Upper lobe of left lung (tissue), 6 donors: Measurements from ENCODE around the gene RESF1. TPM values are rescaled to one million over a fixed set of nuclear protein-coding genes. Genes with fewer than 3 reads are reported as not detected.

Experiments
- ATAC-seq, 2 donors: fragments of 200-7000 bp; cut with Tn5 transposase; one replicate each; pipeline ENCODE4 v1.9.1; 2022; ENCODE audit warnings: mild to moderate bottlenecking in 2 of 2, moderate library complexity in 2 of 2; ENCODE audit not compliant: low FRiP score in 2 of 2
- DNase-seq, 2 donors: peaks; one replicate each; pipeline ENCODE4 v3.0.0-alpha.2; 2019 to 2020
- H3K27ac ChIP-seq, 4 donors: fragments of 200-600 bp; sonication (generic); one replicate each; pipeline ENCODE4 v1.5.1; 2016 to 2019
- H3K27me3 ChIP-seq, 4 donors: fragments of 200-600 bp; sonication (generic); one replicate each; pipeline ENCODE4 v1.5.1; 2017 to 2019
- H3K36me3 ChIP-seq, 4 donors: fragments of 200-600 bp; sonication (generic); one replicate each; pipeline ENCODE4 v1.5.1; 2016 to 2019
- H3K4me1 ChIP-seq, 4 donors: fragments of 200-600 bp; sonication (generic); one replicate each; pipeline ENCODE4 v1.5.1; 2018 to 2019
- H3K4me3 ChIP-seq, 4 donors: fragments of 200-600 bp; sonication (generic); one replicate each; pipeline ENCODE4 v1.5.1; 2017 to 2019; ENCODE audit warnings: mild to moderate bottlenecking in 2 of 4, moderate library complexity in 1 of 4
- H3K9me3 ChIP-seq, 4 donors: fragments of 200-600 bp; sonication (generic); one replicate each; pipeline ENCODE4 v1.5.1; 2018 to 2019
- CTCF ChIP-seq, 6 experiments: fragments of 450-650 bp in 4 of 6; fragments of 200-600 bp in 2 of 6; sonication (generic) in 2 of 6; IDR thresholded peaks; one replicate each; pipeline ENCODE4 v1.5.1; 2016 to 2019; ENCODE audit warnings: antibody characterized with exemption in 6 of 6
- EP300 ChIP-seq, 4 donors: sonication (generic); formaldehyde crosslinking; IDR thresholded peaks; one replicate each; pipeline ENCODE4 v1.5.1; 2017; ENCODE audit warnings: antibody characterized with exemption in 4 of 4, control low read depth in 2 of 4
- POLR2A ChIP-seq, 4 donors: fragments of 450-650 bp; IDR thresholded peaks; one replicate each; pipeline ENCODE4 v1.5.1; 2016 to 2017; ENCODE audit warnings: antibody characterized with exemption in 4 of 4, mild to moderate bottlenecking in 2 of 4
- POLR2AphosphoS5 ChIP-seq, 2 donors: sonication (generic); formaldehyde crosslinking; IDR thresholded peaks; one replicate each; pipeline ENCODE4 v1.5.1; 2017; ENCODE audit warnings: antibody characterized with exemption in 2 of 2
- WGBS, 2 donors: methylation state at CpG; one replicate each; pipeline ENCODE4 v1.1.5; 2017 to 2018; 5-methylcytosine and 5-hydroxymethylcytosine counted together
- total RNA-seq, 6 donors: library from RNA; depleted of rRNA in 4 of 6; stranded (reverse); fragments of >200 nt in 4 of 6; gene quantifications; one replicate each; pipeline versions ENCODE4 v1.1.0 to v1.2.1, GENCODE V29; 2016 to 2021
- donor health status: DM: no; HTN: no; CAD: no; lungs with moderate emphysema.
- donor health status: DM: no; HTN: yes; CAD: no; lungs with severe emphysema.

RESF1 gene
- total RNA-seq, 6 donors from 2014 or later = 29.7 to 124 (median 64.8) TPM

GRCh38 chr12:31923063-31923412 lies 36.2 kb upstream of the RESF1 start:
- Histone ChIP-seq H3K4me1 (no peaks in the 10 kb centered on the region), H3K36me3 (no peaks in the 10 kb centered on the region), H3K9me3 (peaks cover 6 to 21% (median 16%) of the 10 kb centered on the region in 4 donors), H3K27ac (no peak overlapping the region), H3K27me3 (no peaks in the 10 kb centered on the region), H3K4me3 (no peak overlapping the region)
- ATAC-seq (no peak), DNase-seq (no peak)
- WGBS, 2 donors = 91 to 94% methylated on average over 2 of the region's 2 CpGs
- TF ChIP-seq POLR2A (IDR thresholded peaks at IDR 0.05) (no peak), CTCF (IDR thresholded peaks at IDR 0.05) (no peak), POLR2AphosphoS5 (IDR thresholded peaks at IDR 0.05) (no peak), EP300 (IDR thresholded peaks at IDR 0.05) (no peak)

- H3K9me3 ChIP-seq = peaks cover 0 to 3% (median 2%) of the 10 kb centered on the region in 4 donors
- 74 to 76% methylated on average over 8 of the region's 8 CpGs for whole genome bisulfite sequencing, 2 donors
- TF ChIP-seq POLR2AphosphoS5 (IDR thresholded peaks at IDR 0.05) = no peak
- no peak for TF ChIP-seq EP300 (IDR thresholded peaks at IDR 0.05)
- no peak for TF ChIP-seq CTCF (IDR thresholded peaks at IDR 0.05)
- no peak for TF ChIP-seq POLR2A (IDR thresholded peaks at IDR 0.05)
These were observed 30.8 kb upstream of the RESF1 start for GRCh38 chr12:31928246-31929026.

GRCh38 chr12:31929027-31929526 lies 30.1 kb upstream of the RESF1 start:
- peaks cover 0 to under 1% (median 0%) of the 10 kb centered on the region in 4 donors for H3K9me3 ChIP-seq
- H3K27ac ChIP-seq = no peak overlapping the region
- ATAC-seq (no peak), DNase-seq (no peak)
- no peak for TF ChIP-seq POLR2A (IDR thresholded peaks at IDR 0.05)
- no peak for TF ChIP-seq POLR2AphosphoS5 (IDR thresholded peaks at IDR 0.05)
- TF ChIP-seq CTCF (IDR thresholded peaks at IDR 0.05) = no peak
- TF ChIP-seq EP300 (IDR thresholded peaks at IDR 0.05) = no peak
- no peaks in the 10 kb centered on the region for H3K27me3 ChIP-seq
- WGBS, 2 donors = 88 to 89% methylated on average over 5 of the region's 5 CpGs
- H3K4me3 ChIP-seq = no peak overlapping the region
- no peaks in the 10 kb centered on the region for H3K4me1 ChIP-seq
- H3K36me3 ChIP-seq = no peaks in the 10 kb centered on the region

More at GRCh38 chr12:31928246-31929026, 30.8 kb upstream of the RESF1 start:
- H3K27me3 ChIP-seq = no peaks in the 10 kb centered on the region
- H3K27ac ChIP-seq = no peak overlapping the region
- H3K4me1 ChIP-seq = no peaks in the 10 kb centered on the region
- no peaks in the 10 kb centered on the region for H3K36me3 ChIP-seq
- H3K4me3 ChIP-seq = no peak overlapping the region
- ATAC-seq = no peak
- no peak for DNase-seq

- TF ChIP-seq CTCF (IDR thresholded peaks at IDR 0.05) (no peak), POLR2A (IDR thresholded peaks at IDR 0.05) (no peak), POLR2AphosphoS5 (IDR thresholded peaks at IDR 0.05) (no peak), EP300 (IDR thresholded peaks at IDR 0.05) (no peak)
- Histone ChIP-seq H3K4me3 (no peak overlapping the region), H3K36me3 (no peaks in the 10 kb centered on the region), H3K4me1 (no peaks in the 10 kb centered on the region), H3K27ac (no peak overlapping the region), H3K27me3 (no peaks in the 10 kb centered on the region), H3K9me3 (no peaks in the 10 kb centered on the region)
- DNase-seq (no peak), ATAC-seq (no peak)
- 73 to 85% methylated on average over 7 of the region's 7 CpGs for WGBS, 2 donors
These were observed 27.2 kb upstream of the RESF1 start for GRCh38 chr12:31931796-31932715.
